ENCODE results near the gene RAD51.

GRCh38 chr15:40754883-40755811 is 60.2 kb downstream of the RAD51 start, which contains the start of gene RMDN3:
- TF ChIP-seq CTCF (conservative IDR thresholded peaks at IDR 0.05) (no peak), ZFX (IDR thresholded peaks at IDR 0.05) (peak; percentile 48; the same call in 1 of the 2 replicates)

All from C4-2B (cell line).